H1 (cell line): Measurements from ENCODE around the gene TRPC4. TPM values are rescaled to one million over a fixed set of nuclear protein-coding genes. Genes with fewer than 3 reads are reported as not detected.
A peak's percentile ranks its signal among the peaks of the same experiment; 100 is the strongest.

Experiments
- CTCF ChIA-PET: fragments of 300-600 bp; sonication (Branson Sonifier 250); formaldehyde crosslinking; loops from one replicate; lab custom pipeline; 2021; ENCODE audit not compliant: partially characterized antibody; lab: Charles Lee
- POLR2A ChIA-PET: fragments of 300-600 bp; sonication (Branson Sonifier 250); formaldehyde crosslinking; loops from one replicate; lab custom pipeline; 2021; ENCODE audit warnings: inconsistent platforms; ENCODE audit not compliant: partially characterized antibody; lab: Charles Lee
- DNase-seq, 2 experiments: peaks; one replicate each; pipeline versions ENCODE4 v3.0.0 to v3.0.0-alpha.2; 2010 to 2022; ENCODE audit warnings: low spot score in 2 of 2, low read depth in 1 of 2, mixed read lengths in 1 of 2
- FAIRE-seq: peaks from 2 replicates; lab custom pipeline; 2011; peaks lifted over from hg19 to GRCh38; lab: Jason Lieb, UNC
- H2AFZ ChIP-seq: 2 replicates; pipeline ENCODE4 v1.8.1; 2012; ENCODE audit warnings: low read length, inconsistent platforms
- H2AK5ac ChIP-seq: 2 replicates; pipeline ENCODE4 v1.6.1; 2013; ENCODE audit warnings: low read depth, low read length
- H2BK120ac ChIP-seq: replicated peaks from 2 replicates; pipeline ENCODE3; 2013; ENCODE audit warnings: low read depth, low read length, inconsistent platforms
- H2BK12ac ChIP-seq: 2 replicates; pipeline ENCODE4 v1.6.1; 2013; ENCODE audit warnings: low read depth, low read length
- H2BK15ac ChIP-seq: 2 replicates; pipeline ENCODE4 v1.6.1; 2013; ENCODE audit warnings: low read length
- H2BK20ac ChIP-seq: 2 replicates; pipeline ENCODE4 v1.6.1; 2013; ENCODE audit warnings: low read length
- H2BK5ac ChIP-seq: 2 replicates; pipeline ENCODE4 v1.6.1; 2013; ENCODE audit warnings: low read depth, low read length
- H3K14ac ChIP-seq: 2 replicates; pipeline ENCODE4 v1.6.1; 2013; ENCODE audit warnings: inconsistent platforms; ENCODE audit not compliant: insufficient read length
- H3K18ac ChIP-seq: 2 replicates; pipeline ENCODE4 v1.6.1; 2013; ENCODE audit warnings: low read length; ENCODE audit errors: extremely low read depth
- H3K23ac ChIP-seq: 2 replicates; pipeline ENCODE4 v1.6.1; 2013; ENCODE audit warnings: inconsistent platforms; ENCODE audit not compliant: insufficient read length
- H3K23me2 ChIP-seq: 2 replicates; pipeline ENCODE4 v1.6.1; 2013; ENCODE audit warnings: low read depth, low read length
- H3K27ac ChIP-seq: 2 replicates; pipeline ENCODE4 v1.6.1; 2011; ENCODE audit warnings: low read depth, low read length, inconsistent platforms
- H3K27me3 ChIP-seq, 4 experiments: replicated peaks in 1 of 4; 1 replicate in 1 of 4; 2 replicates in 3 of 4; pipeline versions ENCODE4 v1.6.1 to v1.8.1; 2011 to 2013; ENCODE audit warnings: low read length in 3 of 4, mild to moderate bottlenecking in 3 of 4, inconsistent platforms in 2 of 4, mixed read lengths in 2 of 4, moderate library complexity in 1 of 4; ENCODE audit not compliant: control insufficient read depth in 3 of 4, insufficient read depth in 3 of 4; ENCODE audit errors: extremely low read depth in 1 of 4
- H3K36me3 ChIP-seq, 4 experiments: 2 replicates each; pipeline versions ENCODE4 v1.6.1 to v1.8.1; 2011 to 2013; ENCODE audit warnings: mild to moderate bottlenecking in 4 of 4, low read length in 3 of 4, moderate library complexity in 2 of 4, control low read depth in 1 of 4, inconsistent platforms in 1 of 4; ENCODE audit not compliant: insufficient read depth in 4 of 4, control insufficient read depth in 2 of 4
- H3K4ac ChIP-seq: replicated peaks from 2 replicates; pipeline ENCODE3; 2013; ENCODE audit warnings: low read length, low read depth, mixed read lengths, inconsistent platforms; ENCODE audit not compliant: insufficient read length
- H3K4me1 ChIP-seq, 4 experiments: replicated peaks in 1 of 4; 1 replicate in 1 of 4; 2 replicates in 3 of 4; pipeline versions ENCODE4 v1.6.1 to v1.8.1; 2011 to 2013; ENCODE audit warnings: low read length in 3 of 4, inconsistent platforms in 2 of 4, mixed read lengths in 1 of 4; ENCODE audit not compliant: insufficient read depth in 4 of 4, control insufficient read depth in 3 of 4
- H3K4me2 ChIP-seq, 2 experiments: 2 replicates each; pipeline versions ENCODE4 v1.6.1 to v1.8.1; 2011 to 2013; ENCODE audit warnings: low read depth in 2 of 2, low read length in 2 of 2, control low read depth in 1 of 2, inconsistent platforms in 1 of 2, mild to moderate bottlenecking in 1 of 2; ENCODE audit not compliant: insufficient read depth in 1 of 2
- H3K4me3 ChIP-seq, 4 experiments: fragments of 200-600, 300-600 bp in 1 of 4; sonication (generic), shearing (Covaris generic), sonication (Bioruptor Twin) in 1 of 4; 2 replicates each; pipeline versions ENCODE4 v1.5.1 to v1.8.1; 2011 to 2016; ENCODE audit warnings: low read length in 4 of 4, low read depth in 3 of 4, control low read depth in 2 of 4, inconsistent platforms in 2 of 4, mild to moderate bottlenecking in 2 of 4, mixed read lengths in 1 of 4, moderate library complexity in 1 of 4; ENCODE audit not compliant: insufficient read depth in 2 of 4; ENCODE audit errors: extremely low read depth in 1 of 4
- H3K56ac ChIP-seq: replicated peaks from 2 replicates; pipeline ENCODE3; 2013; ENCODE audit warnings: low read depth, mild to moderate bottlenecking, mixed read lengths, low read length, inconsistent platforms; ENCODE audit not compliant: insufficient read length
- H3K79me1 ChIP-seq: 2 replicates; pipeline ENCODE4 v1.6.1; 2013; ENCODE audit warnings: low read depth, low read length, control low read depth
- H3K79me2 ChIP-seq, 2 experiments: 2 replicates each; pipeline versions ENCODE4 v1.6.1 to v1.8.1; 2012 to 2013; ENCODE audit warnings: low read length in 2 of 2, mild to moderate bottlenecking in 2 of 2, inconsistent platforms in 1 of 2; ENCODE audit not compliant: insufficient read depth in 2 of 2, control insufficient read depth in 1 of 2
- H3K9ac ChIP-seq, 4 experiments: replicated peaks in 1 of 4; 1 replicate in 1 of 4; 2 replicates in 3 of 4; pipeline versions ENCODE4 v1.6.1 to v1.8.1; 2011 to 2013; ENCODE audit warnings: low read depth in 3 of 4, low read length in 3 of 4, control low read depth in 2 of 4, mild to moderate bottlenecking in 2 of 4, moderate library complexity in 2 of 4, inconsistent platforms in 1 of 4; ENCODE audit errors: extremely low read depth in 1 of 4
- H3K9me3 ChIP-seq, 2 experiments: 2 replicates each; pipeline versions ENCODE4 v1.6.1 to v1.8.1; 2012 to 2013; ENCODE audit warnings: mild to moderate bottlenecking in 2 of 2, moderate library complexity in 2 of 2, control low read depth in 1 of 2, inconsistent platforms in 1 of 2, low read depth in 1 of 2, low read length in 1 of 2, mixed read lengths in 1 of 2; ENCODE audit not compliant: insufficient read depth in 2 of 2
- H4K20me1 ChIP-seq, 2 experiments: replicated peaks in 1 of 2; 2 replicates each; pipeline versions ENCODE3 to v1.8.1; 2011 to 2013; ENCODE audit warnings: inconsistent platforms in 2 of 2, low read length in 2 of 2, mild to moderate bottlenecking in 1 of 2; ENCODE audit not compliant: insufficient read depth in 2 of 2, control insufficient read depth in 1 of 2
- H4K5ac ChIP-seq: 2 replicates; pipeline ENCODE4 v1.6.1; 2013; ENCODE audit warnings: low read length, low read depth, mixed read lengths, inconsistent platforms; ENCODE audit not compliant: insufficient read length
- H4K8ac ChIP-seq: 2 replicates; pipeline ENCODE4 v1.8.0; 2013; ENCODE audit warnings: mild to moderate bottlenecking, moderate library complexity, low read length, inconsistent platforms; ENCODE audit not compliant: insufficient read depth; ENCODE audit errors: extremely low read depth
- H4K91ac ChIP-seq: replicated peaks from 2 replicates; pipeline ENCODE3; 2013; ENCODE audit warnings: low read length, mixed read lengths, inconsistent platforms; ENCODE audit not compliant: insufficient read length
- RAD21 ChIP-seq, 2 experiments: IDR thresholded peaks in 1 of 2; conservative IDR thresholded peaks in 1 of 2; 2 replicates each; pipeline ENCODE4 v1.6.1; 2011; ENCODE audit warnings: low read depth in 2 of 2, low read length in 2 of 2, improper control_type of control experiment in 1 of 2, inconsistent platforms in 1 of 2, mild to moderate bottlenecking in 1 of 2, moderate library complexity in 1 of 2
- SP1 ChIP-seq: IDR thresholded peaks from 2 replicates; pipeline ENCODE4 v1.6.1; 2011; ENCODE audit warnings: low read depth, low read length
- SRF ChIP-seq: IDR thresholded peaks from 2 replicates; pipeline ENCODE4 v1.6.1; 2011; ENCODE audit warnings: mild to moderate bottlenecking, low read depth, low read length, moderate library complexity
- WGBS, 2 experiments: shearing (Covaris generic) in 1 of 2; methylation state at CpG; one replicate each; pipeline versions ENCODE4 v1.1.6 to v1.1.7; 2013 to 2015; ENCODE audit warnings: low lambda C conversion rate in 2 of 2, mixed read lengths in 2 of 2, inconsistent platforms in 1 of 2, low coverage in 1 of 2, missing lambda C conversion rate in 1 of 2; ENCODE audit not compliant: insufficient replicate concordance in 2 of 2, insufficient coverage in 1 of 2, insufficient read length in 1 of 2; ENCODE audit errors: extremely low coverage in 1 of 2, missing lambda C conversion rate in 1 of 2; 5-methylcytosine and 5-hydroxymethylcytosine counted together
- polyA plus RNA-seq, 7 experiments: library from polyadenylated mRNA; depleted of rRNA in 3 of 7; stranded (reverse) in 5 of 7; unstranded in 2 of 7; fragments of >200 nt in 5 of 7; fragments of 200-250 nt in 2 of 7; gene quantifications; 1 replicate in 5 of 7; 2 replicates in 1 of 7; 4 replicates in 1 of 7; pipeline versions ENCODE4 v1.2.1 to v1.2.3, GENCODE V29; 2011 to 2013; ENCODE audit warnings: missing spikeins in 2 of 7, mixed read lengths in 2 of 7
- total RNA-seq: library from RNA; stranded (reverse); fragmentation: NEBNext Ultra II Directional; extraction: Animal tissue kit (Norgen Biotek cat#: 25700); gene quantifications from 2 replicates; pipeline ENCODE4 v1.2.1, GENCODE V29; 2021

Gene TRPC4
- total and polyA plus RNA-seq, 2 of the 8 experiments (the other 6 are each of a cell fraction or from before 2014, with no cell fraction given): 12.3 to 14.7 TPM

GRCh38 chr13:37645181-37645740, 224.3 kb downstream of the TRPC4 start:
- ChIA-PET POLR2A (no interaction called here), CTCF (no interaction called here)
- H3K9ac ChIP-seq: no peak overlapping the region
- FAIRE-seq (peak; percentile 58), DNase-seq (no peak)
- no peaks in the 10 kb centered on the region for H3K79me1 ChIP-seq
- no peak overlapping the region for H2BK15ac ChIP-seq
- H3K9me3 ChIP-seq: no peaks in the 10 kb centered on the region
- no peaks in the 10 kb centered on the region for H3K27me3 ChIP-seq
- H3K4ac ChIP-seq: no peak overlapping the region
- no peak overlapping the region for H2BK120ac ChIP-seq
- no peak overlapping the region for H4K8ac ChIP-seq
- H3K36me3 ChIP-seq: peaks cover 0 to 14% (median 3%) of the 10 kb centered on the region in 4 experiments; a peak in 5 of 8 replicates
- H3K18ac ChIP-seq: no peak overlapping the region
- no peak for TF ChIP-seq SRF
- TF ChIP-seq RAD21 (IDR thresholded peaks at IDR 0.05 in 1 of 2, conservative IDR thresholded peaks at IDR 0.05 in 1 of 2; ENCODE audit: low read depth in 2 of 2, low read length in 2 of 2): no peak
- TF ChIP-seq SP1: no peak
- H3K4me2 ChIP-seq: no peak overlapping the region
- H2BK20ac ChIP-seq: no peak overlapping the region
- H3K4me1 ChIP-seq: no peaks in the 10 kb centered on the region; a peak in 1 of 7 replicates
- 85% methylated on average over 7 of the region's 7 CpGs; no CpG with 5 or more reads in 1 of the 2 experiments for WGBS, 2 experiments
- H4K20me1 ChIP-seq: no peaks in the 10 kb centered on the region
- H4K91ac ChIP-seq: no peak overlapping the region
- no peak overlapping the region for H3K4me3 ChIP-seq
- H3K27ac ChIP-seq: no peak overlapping the region
- H3K23me2 ChIP-seq: no peaks in the 10 kb centered on the region
- H3K56ac ChIP-seq: no peak overlapping the region
- no peak overlapping the region for H3K14ac ChIP-seq
- no peaks in the 10 kb centered on the region for H3K79me2 ChIP-seq
- H2AK5ac ChIP-seq: no peak overlapping the region
- no peak overlapping the region for H2BK12ac ChIP-seq
- H4K5ac ChIP-seq: no peak overlapping the region
- H2BK5ac ChIP-seq: no peak overlapping the region
- H3K23ac ChIP-seq: no peak overlapping the region
- H2AFZ ChIP-seq: no peak overlapping the region
